Measurements from ENCODE around the gene GGACT.
"Not testable (repeated sequence)": the region's sequence is repeated elsewhere in the genome, so short reads cannot be mapped to it uniquely, and the experiment has no call there.

GGACT gene

DNA sequence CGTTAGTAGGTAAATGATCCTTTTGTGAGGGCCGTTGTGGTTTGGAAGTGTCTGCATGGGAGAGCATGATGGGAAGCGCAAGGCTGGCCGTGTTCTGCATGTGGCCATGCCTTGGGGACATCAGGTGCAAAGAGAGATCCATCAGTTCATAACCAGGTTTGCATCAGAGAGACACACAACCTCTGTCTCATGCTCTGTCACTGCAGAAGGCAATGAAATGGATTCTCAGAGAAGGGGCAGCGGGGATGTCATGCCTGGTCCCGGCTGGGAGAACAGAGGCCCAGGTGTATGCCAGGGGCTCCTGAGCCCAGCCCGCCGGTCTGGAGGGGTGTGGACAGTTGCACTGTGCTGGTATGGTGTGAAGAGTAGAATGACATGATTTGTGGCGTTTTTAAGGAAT is 60.2 kb downstream of the GGACT start:
- DNase-seq = no peak

DNA sequence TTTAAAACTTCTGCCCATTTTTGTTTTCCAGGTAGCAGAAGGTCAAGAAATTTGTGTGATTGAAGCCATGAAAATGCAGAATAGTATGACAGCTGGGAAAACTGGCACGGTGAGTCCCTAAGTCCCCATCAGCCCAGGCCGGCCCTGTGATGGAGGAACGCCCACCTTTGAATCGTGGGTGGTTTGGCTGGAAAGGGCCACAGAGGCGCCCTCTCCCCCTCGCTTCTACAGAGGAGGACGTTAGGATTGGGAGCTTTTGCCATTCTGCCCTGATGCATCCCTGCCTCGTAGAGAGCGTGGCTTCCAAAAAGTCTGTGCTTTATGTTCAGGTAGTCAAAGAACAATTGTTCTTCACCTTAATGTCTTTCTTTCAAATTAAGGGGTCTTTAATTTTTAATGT is 60.9 kb downstream of the GGACT start:
- no peak for DNase-seq

DNA sequence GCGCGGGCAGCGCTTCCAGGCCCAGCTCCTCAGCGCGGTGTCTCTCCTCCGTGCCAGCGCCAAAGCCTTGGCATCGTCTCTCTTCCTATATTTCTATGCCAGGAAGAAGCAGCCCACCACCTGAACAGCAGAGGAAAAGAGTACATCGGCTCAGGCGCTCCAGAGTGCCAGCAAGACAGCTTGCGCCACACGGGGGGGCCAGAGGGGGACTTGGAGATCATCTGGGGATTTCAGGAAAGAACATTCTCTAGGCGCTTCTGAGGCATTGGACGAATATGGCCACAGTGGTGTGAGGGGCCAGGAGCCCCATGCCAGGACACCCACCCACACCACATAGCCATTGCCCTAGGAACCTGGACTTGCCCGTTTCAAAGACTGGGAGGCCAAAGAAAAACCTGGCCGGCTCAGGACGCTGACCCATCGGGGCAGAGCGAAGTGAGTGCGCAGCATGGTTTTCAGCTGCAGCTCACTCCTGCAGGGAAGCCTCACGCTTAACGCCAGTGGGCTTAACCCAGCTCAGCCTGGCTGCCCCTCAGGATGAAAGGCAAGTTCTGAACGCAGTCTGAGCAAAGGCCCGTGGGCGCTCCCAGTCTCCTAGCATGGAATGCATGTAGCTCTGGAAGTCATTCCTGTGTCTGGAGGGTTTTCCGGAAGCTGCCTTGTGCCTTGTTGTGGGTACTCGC is 62.1 kb downstream of the GGACT start:
- no peak for DNase-seq

DNA sequence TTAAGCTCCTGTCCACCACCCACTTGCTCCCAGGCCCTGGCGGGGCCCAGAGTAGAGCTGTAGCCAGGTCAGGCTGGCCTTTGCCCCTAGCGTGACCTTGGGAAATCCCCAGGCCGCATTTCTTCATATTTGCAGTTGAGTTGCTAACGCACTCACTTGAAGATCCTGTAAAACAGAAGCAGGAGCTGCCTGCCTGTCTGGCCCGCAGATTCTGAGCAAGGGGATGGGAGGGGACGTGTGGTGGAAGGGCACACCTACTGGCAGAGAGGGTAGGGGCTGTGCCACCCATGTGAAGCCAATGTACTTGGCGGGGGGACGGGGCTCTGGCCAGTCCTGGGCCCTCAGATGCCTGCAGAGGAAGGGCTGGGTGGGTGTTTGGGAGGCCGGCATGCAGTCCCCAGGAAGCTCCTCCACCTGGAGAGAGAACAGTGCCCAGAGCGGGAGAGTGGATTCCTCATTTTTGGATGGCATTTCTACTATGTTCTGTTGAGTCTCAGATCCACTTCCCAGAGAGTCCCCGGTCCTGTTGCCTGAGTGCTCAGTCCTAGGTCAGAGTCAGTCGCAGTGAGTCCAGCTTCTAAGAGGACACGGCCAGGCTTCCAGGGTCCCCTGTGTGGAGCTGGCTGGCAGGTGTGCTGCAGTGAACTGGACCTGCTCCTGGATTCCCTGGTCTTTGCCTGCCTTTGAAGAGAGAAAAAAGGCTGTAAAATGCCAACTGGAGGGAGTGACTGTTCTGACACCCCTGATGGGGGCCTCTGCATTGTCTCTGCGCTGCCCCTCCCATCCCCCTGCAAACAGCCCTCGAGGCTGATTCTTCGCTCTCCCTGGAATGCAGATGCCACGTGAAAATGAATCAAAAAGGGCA is 62.9 kb downstream of the GGACT start:
- DNase-seq = no peak

DNA sequence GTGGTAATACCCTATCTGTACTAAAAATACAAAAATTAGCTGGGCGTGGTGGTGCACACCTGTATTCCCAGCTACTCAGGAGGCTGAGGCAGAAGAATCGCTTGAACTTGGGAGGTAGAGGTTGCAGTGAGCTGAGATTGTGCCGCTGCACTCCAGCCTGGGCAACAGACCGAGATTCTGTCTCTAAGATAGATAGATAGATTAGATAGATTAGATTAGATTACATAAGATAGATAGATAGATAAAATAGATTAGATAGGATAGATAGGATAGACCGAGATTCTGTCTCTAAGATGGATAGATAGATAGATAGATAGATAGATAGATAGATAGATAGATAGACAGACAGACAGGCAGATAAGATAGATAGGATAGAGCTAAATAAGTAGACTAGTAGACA is 63.9 kb downstream of the GGACT start:
- not testable (repeated sequence) for DNase-seq

DNA sequence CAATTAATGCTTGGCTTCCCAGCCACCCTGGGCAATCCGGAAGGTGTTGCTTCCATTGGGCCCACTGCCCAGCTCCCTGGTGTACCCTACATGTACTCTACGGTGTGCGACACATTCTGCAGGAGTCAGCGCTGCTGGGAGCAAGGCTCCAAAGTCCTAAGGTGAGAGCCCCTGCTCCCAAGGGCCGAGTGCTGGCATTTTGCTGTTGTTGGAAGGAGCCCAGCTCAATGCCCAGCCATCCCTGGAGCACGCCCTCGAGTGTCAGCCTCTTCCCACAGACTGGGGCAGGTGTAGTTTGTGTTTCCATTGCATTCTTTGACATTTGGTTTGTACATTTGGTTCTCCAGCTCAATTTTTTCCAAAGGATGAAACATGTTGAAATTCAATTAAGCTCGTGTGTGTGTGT is 64.6 kb downstream of the GGACT start:
- DNase-seq = no peak

DNA sequence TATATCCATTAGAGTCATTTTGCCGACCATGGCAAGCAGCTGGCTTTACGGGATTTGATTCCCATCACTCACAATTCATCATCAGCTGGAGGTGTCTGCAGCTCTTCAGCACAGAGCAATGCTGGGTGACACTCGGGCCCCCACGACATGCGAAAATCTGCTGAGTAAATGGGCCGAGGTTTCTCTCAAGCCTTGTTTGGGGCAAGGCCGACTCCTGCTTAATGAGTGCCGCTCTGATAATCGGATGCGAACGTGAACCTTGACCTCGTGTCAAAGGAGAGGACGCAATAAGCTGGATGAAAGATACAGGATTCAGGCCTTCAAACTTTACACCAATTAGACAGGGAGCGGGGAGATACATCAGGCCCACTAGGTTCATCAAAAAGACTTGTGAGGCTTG is 65.2 kb downstream of the GGACT start:
- no peak for DNase-seq

DNA sequence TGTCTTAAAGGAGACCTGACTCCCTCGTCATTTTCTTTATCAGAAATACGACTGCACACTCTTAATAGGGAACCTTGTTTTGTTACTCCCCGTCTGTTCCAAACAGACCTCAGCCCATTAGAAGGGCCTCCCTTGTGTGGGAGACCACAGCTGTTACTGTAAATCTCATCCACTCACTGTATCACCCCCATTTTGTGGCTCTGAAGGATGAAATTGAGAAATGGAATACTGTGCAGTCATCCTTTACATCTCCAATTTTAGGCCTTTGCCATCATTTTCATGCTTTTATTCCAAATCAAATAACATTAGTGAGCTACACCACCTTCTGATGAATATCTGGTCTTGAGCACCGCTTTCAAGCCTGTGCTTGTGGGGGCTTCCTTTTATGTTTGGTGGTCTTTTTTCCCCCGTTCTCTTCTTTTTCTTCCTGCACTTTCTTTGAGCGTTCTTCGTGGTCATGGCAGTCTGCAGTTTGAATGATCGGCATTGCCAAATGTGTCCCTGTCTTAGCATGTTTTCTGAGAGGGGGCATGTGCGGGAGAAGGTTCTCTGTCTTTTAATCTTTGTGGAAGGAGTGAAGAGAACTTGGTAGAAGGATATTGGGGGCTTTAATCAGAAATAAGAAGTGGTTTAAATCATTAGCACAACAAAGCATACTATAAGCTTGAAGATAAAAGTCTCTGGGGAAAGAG is 65.8 kb downstream of the GGACT start:
- no peak for DNase-seq

DNA sequence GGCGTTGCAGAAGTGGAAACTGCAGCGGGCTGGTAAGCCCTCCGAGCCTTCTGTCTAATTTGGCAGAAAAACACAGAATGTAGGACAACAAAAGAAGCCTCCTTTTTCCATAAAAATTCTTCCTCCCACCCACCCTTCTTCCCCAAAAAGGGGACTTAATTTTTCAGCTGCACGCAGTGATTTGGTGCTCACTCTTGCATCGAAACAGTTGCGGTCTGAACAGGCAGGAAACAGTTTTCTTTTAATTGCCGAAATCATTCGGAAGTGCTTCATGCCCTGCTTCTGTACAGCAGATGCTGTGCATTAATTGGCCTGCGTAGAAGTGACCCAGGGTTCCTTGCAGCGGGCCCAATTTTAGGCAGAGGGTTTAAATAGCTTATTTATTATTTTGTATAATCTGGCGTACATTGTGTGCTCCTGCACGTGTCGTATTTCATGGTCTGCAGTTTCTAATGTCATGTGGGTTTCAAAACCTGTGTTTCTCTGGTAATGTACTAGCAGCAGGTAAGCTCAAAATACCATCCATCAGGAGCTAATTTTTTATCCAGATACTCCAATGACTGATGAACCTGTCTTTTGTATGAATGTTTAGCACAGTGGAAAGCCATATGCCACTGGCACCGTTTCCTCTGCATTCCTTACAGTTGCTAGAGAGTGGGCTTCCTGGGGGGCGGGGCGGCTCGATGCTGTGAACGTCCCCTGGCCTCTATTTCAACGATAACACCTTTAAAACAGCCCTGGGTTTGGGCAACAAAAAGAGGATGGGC is 66.6 kb downstream of the GGACT start:
- DNase-seq = no peak

DNA sequence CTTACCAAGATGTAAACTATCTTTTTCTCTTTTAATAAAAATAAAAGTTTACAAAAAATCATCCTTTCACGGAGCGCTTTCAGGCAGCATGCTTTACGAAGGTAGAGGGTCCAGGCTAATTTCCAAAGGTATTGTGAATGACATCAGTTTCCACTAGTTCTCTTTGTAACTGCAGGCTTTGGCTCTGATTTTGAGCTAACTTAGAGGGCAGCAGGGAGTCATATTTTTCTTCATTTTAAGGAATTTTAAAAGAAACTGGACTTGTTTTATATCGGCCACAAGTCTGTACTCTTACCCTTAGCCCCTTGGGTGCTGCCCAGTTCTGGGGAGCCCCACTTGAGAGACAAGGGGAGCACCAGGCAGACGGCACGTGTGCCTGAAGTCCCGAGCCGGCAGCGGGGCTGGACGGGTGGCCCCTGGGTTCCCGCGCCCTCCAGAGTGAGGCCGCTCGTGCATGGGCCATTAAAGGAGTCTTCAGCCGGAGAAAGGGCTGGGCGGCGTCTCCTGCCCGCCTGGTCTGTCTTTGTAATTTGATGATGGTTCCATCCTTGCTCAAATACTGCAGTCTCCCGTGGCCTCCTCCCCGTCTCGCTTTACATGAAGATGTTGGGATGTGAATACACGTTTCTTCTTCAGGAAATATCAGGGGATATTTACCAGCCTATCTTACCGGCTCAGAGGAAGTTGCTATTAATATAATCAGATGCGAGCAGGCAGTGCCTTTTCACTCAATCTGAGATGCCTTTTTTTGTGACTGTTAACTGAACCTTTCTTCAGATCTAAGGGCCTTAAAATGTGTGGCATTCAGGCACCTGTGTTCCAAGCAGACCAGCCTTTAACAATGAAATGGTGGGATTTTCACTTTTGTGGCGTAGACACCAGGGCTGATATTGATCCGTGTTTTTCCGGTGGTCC is 67.4 kb downstream of the GGACT start:
- no peak for DNase-seq

DNA sequence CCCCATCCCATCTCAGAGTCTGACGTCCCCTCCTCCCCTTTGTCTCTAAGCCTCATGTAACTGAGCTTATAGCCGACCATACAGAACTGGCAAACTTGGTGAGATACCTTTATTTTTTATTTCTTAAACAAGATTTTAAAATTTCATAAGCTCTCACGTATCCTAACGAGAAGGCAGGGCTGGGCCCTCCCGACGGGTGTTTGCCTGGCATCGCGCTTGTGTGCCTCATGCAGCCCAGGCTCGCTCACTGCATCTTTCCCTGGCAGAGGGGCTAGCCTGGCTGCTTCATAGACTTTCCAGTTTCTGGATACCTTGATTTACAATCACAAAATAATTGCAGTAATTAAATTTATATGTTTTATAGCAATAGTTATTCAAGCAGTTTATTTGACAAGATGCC is 69.0 kb downstream of the GGACT start:
- no peak for DNase-seq

DNA sequence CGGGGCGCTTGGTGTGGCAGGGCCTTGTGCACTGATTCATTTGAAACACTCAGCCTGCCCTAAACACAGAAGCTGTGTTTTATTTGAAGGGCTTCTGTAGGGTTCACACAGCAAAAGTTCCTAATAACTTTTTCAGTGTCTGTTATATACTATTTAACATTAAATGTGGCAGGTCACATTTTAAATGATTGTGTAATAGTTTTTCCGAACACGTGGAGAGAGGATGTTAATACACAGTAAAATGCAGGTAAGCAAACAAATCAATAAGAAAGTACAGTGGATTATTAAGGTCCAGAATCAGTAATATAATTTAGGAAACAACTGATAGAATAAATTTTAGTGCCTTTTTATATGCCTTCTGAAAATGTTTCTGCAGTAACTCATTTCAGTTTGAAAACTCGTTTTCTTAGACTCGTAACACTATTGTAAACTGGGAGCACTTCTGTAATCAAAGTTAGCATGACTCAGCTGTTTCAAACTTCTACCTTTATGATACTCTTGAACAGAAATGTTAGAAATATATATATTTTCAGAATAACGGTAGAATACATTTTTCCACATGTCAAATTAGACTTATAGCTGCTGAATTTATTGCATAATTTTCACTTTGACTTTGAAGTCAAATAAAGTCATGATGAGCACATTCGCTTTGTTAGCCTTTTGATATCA is 70.1 kb downstream of the GGACT start:
- no peak for DNase-seq

DNA sequence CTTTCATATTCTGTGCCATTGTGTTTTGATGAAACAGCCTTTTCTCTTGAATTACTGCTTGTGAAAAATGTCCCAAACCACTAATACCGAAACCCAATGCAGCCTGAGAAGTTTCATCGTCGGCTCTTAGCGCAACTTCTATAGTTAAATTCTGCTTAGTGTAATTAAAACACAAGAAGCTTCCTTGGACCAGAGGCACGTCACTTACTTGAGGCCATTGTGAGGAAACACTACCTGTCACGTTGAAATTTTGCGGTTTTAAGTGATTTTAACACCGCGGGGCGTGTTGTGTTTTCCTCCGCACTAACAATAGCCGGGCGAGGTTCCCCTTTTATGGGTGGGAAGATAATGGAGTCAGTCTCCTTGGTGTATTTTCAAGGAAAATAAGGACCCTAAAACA is 70.9 kb downstream of the GGACT start:
- no peak for DNase-seq

DNA sequence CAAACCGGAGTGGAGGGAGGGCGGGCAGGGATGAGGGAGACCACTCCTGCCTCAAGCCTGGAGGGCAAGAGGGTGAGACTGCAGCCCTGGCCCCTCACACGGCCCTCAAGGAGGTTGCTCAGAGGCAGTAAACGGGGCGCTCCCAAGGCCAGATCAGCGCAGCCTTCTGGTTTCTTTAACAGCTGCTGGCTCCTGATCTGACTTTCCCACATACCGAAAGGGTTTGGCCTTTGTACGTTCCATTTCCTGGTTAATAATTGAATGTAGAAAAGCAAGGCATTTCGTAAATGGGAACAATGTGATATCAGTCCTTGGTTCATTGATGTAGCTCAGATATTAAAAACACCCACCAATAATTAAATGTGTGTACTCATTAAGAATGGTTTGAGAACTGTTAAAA is 71.5 kb downstream of the GGACT start:
- DNase-seq = no peak

DNA sequence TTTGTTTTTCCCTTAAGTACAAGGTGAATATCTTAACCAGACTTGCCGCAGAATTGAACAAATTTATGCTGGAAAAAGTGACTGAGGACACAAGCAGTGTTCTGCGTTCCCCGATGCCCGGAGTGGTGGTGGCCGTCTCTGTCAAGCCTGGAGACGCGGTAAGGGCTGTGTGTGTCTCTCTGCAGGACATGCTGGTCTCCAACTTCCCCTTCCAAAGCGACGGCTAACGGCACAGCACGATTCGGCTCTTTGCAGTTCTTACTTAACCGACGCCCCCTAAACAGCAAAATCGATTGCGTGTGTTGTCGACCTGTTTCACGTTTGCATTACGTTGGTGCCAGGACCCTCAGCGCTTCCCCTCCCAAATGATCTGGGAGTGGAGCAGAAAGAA is 73.2 kb downstream of the GGACT start:
- no peak for DNase-seq

DNA sequence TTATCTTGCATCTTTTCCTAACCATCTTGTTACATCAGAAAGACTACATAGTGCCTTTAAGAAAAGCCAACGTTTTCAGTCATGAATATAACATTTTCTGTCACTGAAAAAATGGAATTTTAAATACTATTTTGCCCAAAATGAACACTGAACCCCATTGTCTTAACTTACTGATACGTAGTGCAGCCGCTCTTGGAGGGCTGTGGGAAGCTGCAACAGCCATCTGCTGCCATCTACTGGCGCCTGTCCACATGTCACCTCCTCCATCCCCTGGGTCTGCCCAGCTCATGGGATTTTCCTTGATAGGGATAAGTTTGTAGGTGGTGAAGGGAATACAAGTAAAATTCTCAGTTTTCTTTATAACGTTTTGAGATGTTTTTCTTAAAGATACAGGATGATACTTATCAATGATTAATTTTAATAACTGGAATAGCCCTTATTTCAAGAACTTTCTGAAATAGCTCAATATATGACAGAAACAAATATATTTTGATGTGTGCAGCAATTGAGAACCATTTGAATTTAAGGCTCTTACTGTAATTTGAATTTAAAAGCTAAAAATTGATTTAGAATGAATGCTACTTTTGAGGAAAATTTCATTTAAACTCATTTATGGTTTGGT is 73.7 kb downstream of the GGACT start:
- DNase-seq = no peak

DNA sequence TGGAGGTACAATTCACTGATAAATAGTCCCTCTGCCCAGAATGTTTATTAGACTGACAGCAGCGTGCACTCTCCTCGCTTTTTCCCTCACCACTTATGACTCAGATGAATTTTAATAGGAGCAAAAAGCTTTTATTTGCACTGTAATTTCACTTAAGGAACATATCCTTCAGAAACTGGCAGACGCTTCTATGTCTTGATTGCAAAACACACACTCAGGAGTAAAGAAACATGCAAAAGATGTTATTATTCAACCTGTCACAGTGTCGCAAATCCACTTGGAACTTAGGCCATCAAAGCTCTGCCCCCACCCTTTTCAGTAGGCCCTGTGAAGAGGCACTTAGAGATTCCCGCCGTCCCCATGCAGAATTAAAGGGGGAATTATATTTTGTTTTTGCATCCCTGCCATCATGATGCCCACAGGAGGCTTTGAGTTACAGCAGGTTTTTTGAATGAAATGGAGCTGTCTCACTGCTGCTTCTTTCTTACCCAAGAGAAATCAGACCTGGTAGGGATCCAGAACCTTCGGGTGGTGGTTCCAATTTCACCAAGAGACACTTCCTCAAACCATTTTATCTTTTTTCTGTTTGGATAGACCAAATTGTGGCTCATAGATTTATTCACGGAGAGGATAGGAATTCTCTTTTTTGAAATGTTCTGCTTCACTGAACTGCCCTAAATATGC is 74.5 kb downstream of the GGACT start:
- DNase-seq = no peak

DNA sequence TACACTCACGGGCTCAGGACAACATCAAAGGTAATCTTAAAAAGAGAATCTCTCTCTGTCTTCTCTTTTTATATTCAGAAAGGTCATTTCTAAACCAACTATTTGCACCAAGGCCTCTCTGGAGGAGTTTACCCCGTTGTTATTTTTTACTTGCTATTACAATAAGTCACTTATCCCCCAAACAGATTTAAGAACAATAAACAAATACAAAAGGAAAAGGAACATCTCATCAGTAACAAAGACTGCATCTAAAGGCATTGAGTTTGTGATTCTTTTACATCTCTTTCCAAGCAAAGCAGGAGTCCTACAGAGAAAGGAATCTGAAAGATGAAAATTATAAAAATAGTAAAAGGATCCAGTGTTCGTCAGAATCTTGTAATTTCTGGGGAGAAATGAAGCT is 75.4 kb downstream of the GGACT start:
- DNase-seq = no peak

DNA sequence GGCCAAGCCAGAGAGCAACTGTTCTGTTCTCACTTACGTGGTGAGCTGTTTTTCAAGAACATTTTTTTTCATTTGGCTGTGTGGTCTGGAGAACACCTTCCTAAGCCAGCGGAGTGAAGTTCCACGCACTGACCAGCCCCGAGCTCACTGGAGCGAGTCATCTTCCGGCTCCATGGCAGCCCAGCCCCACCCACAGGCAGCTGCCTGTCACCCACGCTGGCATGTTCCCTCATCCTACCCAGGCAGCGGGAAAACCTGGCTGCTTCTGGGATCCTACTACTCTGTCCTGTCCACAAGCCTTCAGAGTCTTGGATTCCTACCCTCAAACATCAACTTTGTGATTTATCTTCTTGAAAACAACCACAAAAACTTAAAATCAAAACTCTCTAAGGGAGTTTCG is 76.2 kb downstream of the GGACT start:
- DNase-seq = no peak

DNA sequence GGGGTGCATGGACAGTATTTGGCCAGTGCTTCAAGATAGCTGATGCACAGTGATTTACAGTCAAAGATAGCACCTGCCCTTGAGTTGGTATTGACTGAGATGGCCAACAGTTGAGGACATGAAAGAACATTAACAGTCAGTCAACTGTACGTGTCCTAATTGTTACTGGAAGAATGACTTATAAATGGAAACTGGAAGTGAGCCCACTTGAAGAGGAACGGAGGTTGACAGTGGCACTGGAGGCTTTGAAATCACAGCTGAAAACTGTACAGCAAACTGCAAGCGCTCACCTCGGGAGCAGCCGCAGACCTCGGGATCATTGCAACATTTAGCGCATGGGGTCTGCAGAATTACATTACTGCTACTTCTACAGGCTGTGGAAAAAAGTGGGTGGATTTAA is 77.1 kb downstream of the GGACT start:
- no peak for DNase-seq
